GM10248 (cell line): ENCODE data around the gene AUH.

ENCODE experiments used
- CTCF ChIA-PET: fragments of 300-600 bp; sonication (Branson Sonifier 250); formaldehyde crosslinking; extraction: SDS; loops from one replicate; lab custom pipeline; 2021; ENCODE audit warnings: antibody characterized with exemption; lab: Yijun Ruan, JAX
- POLR2A ChIA-PET: fragments of 350-650 bp; sonication (Branson Sonifier 250); formaldehyde crosslinking; extraction: SDS; loops from one replicate; lab custom pipeline; 2020; ENCODE audit warnings: antibody characterized with exemption; lab: Yijun Ruan, JAX
- DNase-seq: peaks from one replicate; pipeline ENCODE4 v3.0.0; 2012; ENCODE audit errors: extremely low spot score
- TF ChIP-seq, protein P1 (sequence below): IDR thresholded peaks from 2 replicates; pipeline ENCODE4 v1.5.1; 2012; ENCODE audit warnings: mild to moderate bottlenecking, low read depth; ENCODE audit errors: extremely low read depth, missing control alignments, control extremely low read depth

AUH gene

DNA sequence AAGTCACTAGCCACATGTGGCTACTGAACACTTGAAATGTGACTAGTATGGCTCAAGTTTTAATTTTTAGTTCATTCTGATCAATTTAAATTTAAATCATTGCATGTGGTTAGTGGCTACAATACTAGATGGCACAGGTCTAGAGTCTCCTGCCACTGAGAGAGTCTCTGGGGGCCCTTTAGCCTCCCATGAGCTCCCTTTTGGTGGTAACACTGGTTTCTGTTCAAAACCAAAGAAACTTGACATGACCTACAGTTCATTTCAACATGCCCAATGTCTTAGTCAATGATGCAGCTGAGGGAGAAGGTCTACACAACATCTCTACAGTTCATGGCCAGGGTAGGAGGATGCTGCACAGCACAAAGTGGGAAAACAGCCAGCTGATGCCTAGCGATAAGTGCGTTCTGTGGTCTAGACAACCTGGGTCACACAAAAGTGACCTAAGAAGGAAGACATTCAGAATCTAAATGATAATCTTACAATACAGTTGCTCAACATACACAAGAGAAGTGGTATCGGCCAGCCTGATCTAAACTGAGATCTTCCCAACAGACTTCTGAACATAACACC is 121.0 kb downstream of the AUH start:
- no peak for DNase-seq
- ChIA-PET POLR2A (no interaction called here), CTCF (no interaction called here)
- TF ChIP-seq, protein P1, sequence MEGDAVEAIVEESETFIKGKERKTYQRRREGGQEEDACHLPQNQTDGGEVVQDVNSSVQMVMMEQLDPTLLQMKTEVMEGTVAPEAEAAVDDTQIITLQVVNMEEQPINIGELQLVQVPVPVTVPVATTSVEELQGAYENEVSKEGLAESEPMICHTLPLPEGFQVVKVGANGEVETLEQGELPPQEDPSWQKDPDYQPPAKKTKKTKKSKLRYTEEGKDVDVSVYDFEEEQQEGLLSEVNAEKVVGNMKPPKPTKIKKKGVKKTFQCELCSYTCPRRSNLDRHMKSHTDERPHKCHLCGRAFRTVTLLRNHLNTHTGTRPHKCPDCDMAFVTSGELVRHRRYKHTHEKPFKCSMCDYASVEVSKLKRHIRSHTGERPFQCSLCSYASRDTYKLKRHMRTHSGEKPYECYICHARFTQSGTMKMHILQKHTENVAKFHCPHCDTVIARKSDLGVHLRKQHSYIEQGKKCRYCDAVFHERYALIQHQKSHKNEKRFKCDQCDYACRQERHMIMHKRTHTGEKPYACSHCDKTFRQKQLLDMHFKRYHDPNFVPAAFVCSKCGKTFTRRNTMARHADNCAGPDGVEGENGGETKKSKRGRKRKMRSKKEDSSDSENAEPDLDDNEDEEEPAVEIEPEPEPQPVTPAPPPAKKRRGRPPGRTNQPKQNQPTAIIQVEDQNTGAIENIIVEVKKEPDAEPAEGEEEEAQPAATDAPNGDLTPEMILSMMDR: no peak

DNA sequence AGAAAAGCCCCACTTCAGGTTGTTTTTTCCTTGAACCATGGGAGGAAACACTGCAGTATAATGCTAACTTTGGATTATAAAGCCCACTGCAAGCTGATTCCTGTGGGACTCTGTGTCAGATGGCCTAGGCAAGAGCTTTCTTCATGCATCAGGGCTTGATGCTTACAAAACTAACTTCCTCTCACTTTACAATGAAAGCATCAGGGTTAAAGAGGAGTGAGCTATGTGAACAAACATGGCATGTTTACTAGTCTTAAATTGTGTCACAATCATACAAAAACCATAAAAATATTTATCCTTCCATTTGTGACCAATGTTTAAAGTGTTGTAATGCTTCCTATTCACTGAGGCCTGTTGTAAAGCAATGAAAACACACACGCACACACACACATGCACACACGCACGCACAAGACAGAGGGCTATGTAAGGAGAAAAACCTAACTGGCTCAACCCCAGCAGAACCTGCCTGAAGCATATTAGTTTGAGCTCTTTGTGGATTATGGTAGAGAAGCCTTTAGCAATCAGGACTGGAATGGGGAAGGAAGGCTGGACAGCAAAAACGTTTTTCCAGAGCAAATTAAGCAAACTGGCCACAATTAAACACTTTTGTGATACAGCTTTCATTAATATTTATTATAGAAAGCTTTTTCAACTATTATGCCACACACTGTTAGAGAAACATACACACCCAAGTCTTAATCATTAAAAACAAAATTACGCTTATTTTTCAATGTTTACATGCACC is 122.2 kb downstream of the AUH start:
- POLR2A ChIA-PET: no interaction called here
- CTCF ChIA-PET: no interaction called here
- TF ChIP-seq, protein P1: no peak
- no peak for DNase-seq

DNA sequence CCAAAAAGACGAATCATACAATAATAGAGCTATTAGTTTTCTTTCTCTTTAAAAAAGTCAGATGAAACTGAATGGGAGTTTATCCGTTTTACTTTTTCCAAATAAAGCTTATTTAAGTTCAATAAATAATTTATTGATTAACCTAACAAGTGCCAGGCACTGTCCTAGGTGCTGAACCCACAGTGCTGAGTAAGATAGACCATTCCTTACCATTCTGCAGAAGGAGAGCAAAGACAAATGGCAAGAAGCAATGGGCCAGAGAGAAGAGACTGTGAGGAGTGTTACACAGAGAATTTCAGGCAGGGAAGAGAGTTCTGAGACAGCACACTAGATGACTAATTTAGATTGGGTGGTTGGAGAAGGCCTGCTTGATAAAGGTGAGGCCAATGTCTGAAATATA is 127.2 kb downstream of the AUH start:
- POLR2A ChIA-PET: no interaction called here
- DNase-seq: no peak
- TF ChIP-seq, protein P1: no peak
- CTCF ChIA-PET: interaction anchor here (0.8 to 1.2 kb wide), 2 partner anchors 10 to 27 kb away, joined by 3 to 4 read pairs; no protein-coding TSS in a partner anchor

DNA sequence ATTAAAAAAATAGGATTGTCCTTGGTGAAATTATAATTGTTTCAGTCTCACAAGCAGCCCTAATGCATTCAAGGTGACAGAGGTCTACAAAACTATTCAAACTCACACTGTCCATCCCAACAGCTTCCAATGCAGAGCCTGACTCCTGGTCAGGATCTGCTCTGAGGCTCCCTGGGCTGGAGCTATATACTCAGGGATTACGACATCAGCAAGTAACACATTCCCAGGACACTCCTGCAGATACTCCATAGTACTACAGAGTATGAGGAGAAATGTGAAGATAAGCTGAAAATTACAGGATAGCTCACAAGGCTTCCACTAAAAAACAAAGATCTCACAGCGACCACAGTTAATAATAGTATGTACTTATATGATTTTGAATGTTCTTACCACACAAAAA is 130.1 kb downstream of the AUH start:
- TF ChIP-seq, protein P1: no peak
- ChIA-PET CTCF (interaction anchor here (0.8 kb wide), 1 partner anchor 20 kb away, joined by 3 read pairs; no protein-coding TSS in a partner anchor), POLR2A (no interaction called here)
- no peak for DNase-seq

DNA sequence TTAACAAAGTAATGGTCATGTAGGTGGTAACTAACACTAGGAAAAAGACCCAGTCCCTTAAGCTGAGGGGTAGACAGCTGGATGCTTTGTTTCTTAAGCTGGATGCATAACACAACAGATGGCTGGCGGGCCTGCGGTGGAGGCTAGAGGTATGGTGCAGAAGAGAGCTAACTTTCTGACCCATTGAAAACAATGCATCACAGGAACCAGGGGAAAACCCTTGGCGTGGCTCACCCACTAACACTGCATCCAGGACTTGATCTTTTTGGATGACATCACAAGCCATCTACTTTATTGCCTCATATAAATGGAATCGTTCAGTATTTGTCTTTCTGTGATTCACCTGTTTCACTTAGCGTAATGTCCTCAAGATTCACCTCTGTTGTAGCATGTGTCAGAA is 138.7 kb downstream of the AUH start:
- no peak for DNase-seq
- CTCF ChIA-PET: interaction anchor here (0.7 to 0.9 kb wide), 2 partner anchors 10 to 189 kb away, joined by 3 read pairs; no protein-coding TSS in a partner anchor
- POLR2A ChIA-PET: no interaction called here
- TF ChIP-seq, protein P1: no peak

DNA sequence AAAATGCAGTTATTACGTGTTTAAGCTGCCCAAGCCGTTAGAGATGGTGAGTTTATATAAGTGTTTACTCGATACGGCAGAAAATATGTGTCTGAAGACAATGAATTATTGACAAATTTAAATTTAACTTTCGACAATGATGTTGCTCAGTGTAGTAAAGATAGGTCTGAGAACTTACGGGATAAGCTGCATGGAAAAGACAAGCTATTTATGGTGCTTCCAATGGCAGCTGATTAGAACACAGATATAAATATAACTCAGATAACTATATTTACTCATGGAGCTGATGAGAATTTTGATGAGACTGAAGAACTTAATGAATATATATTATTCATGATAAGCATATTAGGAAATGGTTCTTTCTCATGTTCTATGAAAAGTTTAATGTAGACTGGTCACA is 139.3 kb downstream of the AUH start:
- ChIA-PET POLR2A (no interaction called here), CTCF (interaction anchor here (0.7 to 0.9 kb wide), 3 partner anchors 10 to 188 kb away, joined by 3 read pairs; no protein-coding TSS in a partner anchor)
- TF ChIP-seq, protein P1: no peak
- no peak for DNase-seq
